Measurements from ENCODE around the gene TMC7.

- TF ChIP-seq ZNF274 (IDR thresholded peaks at IDR 0.05; ENCODE audit: low read depth, low read length) (no peak), YY1 (IDR thresholded peaks at IDR 0.05; ENCODE audit: insufficient read depth, insufficient read length) (no peak), SUZ12 (IDR thresholded peaks at IDR 0.05; ENCODE audit: extremely low read depth, insufficient read depth, insufficient read length) (no peak)
Measured at GRCh38 chr16:19062706-19063105, 79.0 kb downstream of the TMC7 start.
